H1 (cell line): ENCODE data around the gene FPGS. TPM values are rescaled to one million over a fixed set of nuclear protein-coding genes. Genes with fewer than 3 reads are reported as not detected.

Experiments used
- CTCF ChIA-PET: fragments of 300-600 bp; sonication (Branson Sonifier 250); formaldehyde crosslinking; loops from one replicate; lab custom pipeline; 2021; ENCODE audit not compliant: partially characterized antibody; lab: Charles Lee
- POLR2A ChIA-PET: fragments of 300-600 bp; sonication (Branson Sonifier 250); formaldehyde crosslinking; loops from one replicate; lab custom pipeline; 2021; ENCODE audit warnings: inconsistent platforms; ENCODE audit not compliant: partially characterized antibody; lab: Charles Lee
- DNase-seq, 2 experiments: peaks; one replicate each; pipeline versions ENCODE4 v3.0.0 to v3.0.0-alpha.2; 2010 to 2022; ENCODE audit warnings: low spot score in 2 of 2, low read depth in 1 of 2, mixed read lengths in 1 of 2
- FAIRE-seq: peaks from 2 replicates; lab custom pipeline; 2011; peaks lifted over from hg19 to GRCh38; lab: Jason Lieb, UNC
- H2AFZ ChIP-seq: 2 replicates; pipeline ENCODE4 v1.8.1; 2012; ENCODE audit warnings: low read length, inconsistent platforms
- H2AK5ac ChIP-seq: 2 replicates; pipeline ENCODE4 v1.6.1; 2013; ENCODE audit warnings: low read depth, low read length
- H2BK120ac ChIP-seq: replicated peaks from 2 replicates; pipeline ENCODE3; 2013; ENCODE audit warnings: low read depth, low read length, inconsistent platforms
- H2BK12ac ChIP-seq: 2 replicates; pipeline ENCODE4 v1.6.1; 2013; ENCODE audit warnings: low read depth, low read length
- H2BK15ac ChIP-seq: 2 replicates; pipeline ENCODE4 v1.6.1; 2013; ENCODE audit warnings: low read length
- H2BK20ac ChIP-seq: 2 replicates; pipeline ENCODE4 v1.6.1; 2013; ENCODE audit warnings: low read length
- H2BK5ac ChIP-seq: 2 replicates; pipeline ENCODE4 v1.6.1; 2013; ENCODE audit warnings: low read depth, low read length
- H3K14ac ChIP-seq: 2 replicates; pipeline ENCODE4 v1.6.1; 2013; ENCODE audit warnings: inconsistent platforms; ENCODE audit not compliant: insufficient read length
- H3K18ac ChIP-seq: 2 replicates; pipeline ENCODE4 v1.6.1; 2013; ENCODE audit warnings: low read length; ENCODE audit errors: extremely low read depth
- H3K23ac ChIP-seq: 2 replicates; pipeline ENCODE4 v1.6.1; 2013; ENCODE audit warnings: inconsistent platforms; ENCODE audit not compliant: insufficient read length
- H3K23me2 ChIP-seq: 2 replicates; pipeline ENCODE4 v1.6.1; 2013; ENCODE audit warnings: low read depth, low read length
- H3K27ac ChIP-seq: 2 replicates; pipeline ENCODE4 v1.6.1; 2011; ENCODE audit warnings: low read depth, low read length, inconsistent platforms
- H3K27me3 ChIP-seq, 4 experiments: replicated peaks in 1 of 4; 1 replicate in 1 of 4; 2 replicates in 3 of 4; pipeline versions ENCODE4 v1.6.1 to v1.8.1; 2011 to 2013; ENCODE audit warnings: low read length in 3 of 4, mild to moderate bottlenecking in 3 of 4, inconsistent platforms in 2 of 4, mixed read lengths in 2 of 4, moderate library complexity in 1 of 4; ENCODE audit not compliant: control insufficient read depth in 3 of 4, insufficient read depth in 3 of 4; ENCODE audit errors: extremely low read depth in 1 of 4
- H3K36me3 ChIP-seq, 4 experiments: 2 replicates each; pipeline versions ENCODE4 v1.6.1 to v1.8.1; 2011 to 2013; ENCODE audit warnings: mild to moderate bottlenecking in 4 of 4, low read length in 3 of 4, moderate library complexity in 2 of 4, control low read depth in 1 of 4, inconsistent platforms in 1 of 4; ENCODE audit not compliant: insufficient read depth in 4 of 4, control insufficient read depth in 2 of 4
- H3K4ac ChIP-seq: replicated peaks from 2 replicates; pipeline ENCODE3; 2013; ENCODE audit warnings: low read length, low read depth, mixed read lengths, inconsistent platforms; ENCODE audit not compliant: insufficient read length
- H3K4me1 ChIP-seq, 4 experiments: replicated peaks in 1 of 4; 1 replicate in 1 of 4; 2 replicates in 3 of 4; pipeline versions ENCODE4 v1.6.1 to v1.8.1; 2011 to 2013; ENCODE audit warnings: low read length in 3 of 4, inconsistent platforms in 2 of 4, mixed read lengths in 1 of 4; ENCODE audit not compliant: insufficient read depth in 4 of 4, control insufficient read depth in 3 of 4
- H3K4me2 ChIP-seq, 2 experiments: 2 replicates each; pipeline versions ENCODE4 v1.6.1 to v1.8.1; 2011 to 2013; ENCODE audit warnings: low read depth in 2 of 2, low read length in 2 of 2, control low read depth in 1 of 2, inconsistent platforms in 1 of 2, mild to moderate bottlenecking in 1 of 2; ENCODE audit not compliant: insufficient read depth in 1 of 2
- H3K4me3 ChIP-seq, 4 experiments: fragments of 200-600, 300-600 bp in 1 of 4; sonication (generic), shearing (Covaris generic), sonication (Bioruptor Twin) in 1 of 4; 2 replicates each; pipeline versions ENCODE4 v1.5.1 to v1.8.1; 2011 to 2016; ENCODE audit warnings: low read length in 4 of 4, low read depth in 3 of 4, control low read depth in 2 of 4, inconsistent platforms in 2 of 4, mild to moderate bottlenecking in 2 of 4, mixed read lengths in 1 of 4, moderate library complexity in 1 of 4; ENCODE audit not compliant: insufficient read depth in 2 of 4; ENCODE audit errors: extremely low read depth in 1 of 4
- H3K56ac ChIP-seq: replicated peaks from 2 replicates; pipeline ENCODE3; 2013; ENCODE audit warnings: low read depth, mild to moderate bottlenecking, mixed read lengths, low read length, inconsistent platforms; ENCODE audit not compliant: insufficient read length
- H3K79me1 ChIP-seq: 2 replicates; pipeline ENCODE4 v1.6.1; 2013; ENCODE audit warnings: low read depth, low read length, control low read depth
- H3K79me2 ChIP-seq, 2 experiments: 2 replicates each; pipeline versions ENCODE4 v1.6.1 to v1.8.1; 2012 to 2013; ENCODE audit warnings: low read length in 2 of 2, mild to moderate bottlenecking in 2 of 2, inconsistent platforms in 1 of 2; ENCODE audit not compliant: insufficient read depth in 2 of 2, control insufficient read depth in 1 of 2
- H3K9ac ChIP-seq, 4 experiments: replicated peaks in 1 of 4; 1 replicate in 1 of 4; 2 replicates in 3 of 4; pipeline versions ENCODE4 v1.6.1 to v1.8.1; 2011 to 2013; ENCODE audit warnings: low read depth in 3 of 4, low read length in 3 of 4, control low read depth in 2 of 4, mild to moderate bottlenecking in 2 of 4, moderate library complexity in 2 of 4, inconsistent platforms in 1 of 4; ENCODE audit errors: extremely low read depth in 1 of 4
- H3K9me3 ChIP-seq, 2 experiments: 2 replicates each; pipeline versions ENCODE4 v1.6.1 to v1.8.1; 2012 to 2013; ENCODE audit warnings: mild to moderate bottlenecking in 2 of 2, moderate library complexity in 2 of 2, control low read depth in 1 of 2, inconsistent platforms in 1 of 2, low read depth in 1 of 2, low read length in 1 of 2, mixed read lengths in 1 of 2; ENCODE audit not compliant: insufficient read depth in 2 of 2
- H4K20me1 ChIP-seq, 2 experiments: replicated peaks in 1 of 2; 2 replicates each; pipeline versions ENCODE3 to v1.8.1; 2011 to 2013; ENCODE audit warnings: inconsistent platforms in 2 of 2, low read length in 2 of 2, mild to moderate bottlenecking in 1 of 2; ENCODE audit not compliant: insufficient read depth in 2 of 2, control insufficient read depth in 1 of 2
- H4K5ac ChIP-seq: 2 replicates; pipeline ENCODE4 v1.6.1; 2013; ENCODE audit warnings: low read length, low read depth, mixed read lengths, inconsistent platforms; ENCODE audit not compliant: insufficient read length
- H4K8ac ChIP-seq: 2 replicates; pipeline ENCODE4 v1.8.0; 2013; ENCODE audit warnings: mild to moderate bottlenecking, moderate library complexity, low read length, inconsistent platforms; ENCODE audit not compliant: insufficient read depth; ENCODE audit errors: extremely low read depth
- H4K91ac ChIP-seq: replicated peaks from 2 replicates; pipeline ENCODE3; 2013; ENCODE audit warnings: low read length, mixed read lengths, inconsistent platforms; ENCODE audit not compliant: insufficient read length
- BACH1 ChIP-seq: IDR thresholded peaks from 2 replicates; pipeline ENCODE4 v1.6.1; 2012; ENCODE audit warnings: low read length, improper control_type of control experiment
- BCL11A ChIP-seq, 2 experiments: IDR thresholded peaks; one replicate each; pipeline ENCODE4 v1.6.1; 2011; ENCODE audit warnings: low read depth in 2 of 2, low read length in 2 of 2, mild to moderate bottlenecking in 2 of 2
- CBX8 ChIP-seq: fragments of 300-800, 300-1000 bp; sonication (generic); IDR thresholded peaks from 2 replicates; pipeline ENCODE4 v1.7.1; 2016; ENCODE audit warnings: low read depth, low read length, borderline replicate concordance
- GTF2F1 ChIP-seq: IDR thresholded peaks from 2 replicates; pipeline ENCODE4 v1.6.1; 2012; ENCODE audit warnings: low read depth, low read length, improper control_type of control experiment, borderline replicate concordance
- HDAC6 ChIP-seq: IDR thresholded peaks from one replicate; pipeline ENCODE4 v1.7.1; 2012; ENCODE audit warnings: low read depth, mild to moderate bottlenecking, inconsistent platforms, low read length, moderate library complexity
- NANOG ChIP-seq: IDR thresholded peaks from 2 replicates; pipeline ENCODE4 v1.6.1; 2011; ENCODE audit warnings: low read length, low read depth, mild to moderate bottlenecking, inconsistent platforms; ENCODE audit not compliant: insufficient read depth, poor library complexity, severe bottlenecking
- NRF1 ChIP-seq: IDR thresholded peaks from 2 replicates; pipeline ENCODE4 v1.6.1; 2011; ENCODE audit warnings: mild to moderate bottlenecking, low read depth, low read length, improper control_type of control experiment
- SAP30 ChIP-seq: fragments of 300-600 bp; sonication (generic); IDR thresholded peaks from 2 replicates; pipeline ENCODE4 v1.7.1; 2012; ENCODE audit warnings: low read length, moderate library complexity, mild to moderate bottlenecking, inconsistent platforms; ENCODE audit not compliant: insufficient read depth, insufficient replicate concordance
- TAF7 ChIP-seq: optimal IDR thresholded peaks from 2 replicates; pipeline ENCODE3; 2011; ENCODE audit warnings: low read depth, mild to moderate bottlenecking, inconsistent platforms, low read length, moderate library complexity, borderline replicate concordance
- YY1 ChIP-seq: IDR thresholded peaks from 2 replicates; pipeline ENCODE4 v1.6.1; 2011; ENCODE audit warnings: low read depth, mild to moderate bottlenecking, low read length
- WGBS, 2 experiments: shearing (Covaris generic) in 1 of 2; methylation state at CpG; one replicate each; pipeline versions ENCODE4 v1.1.6 to v1.1.7; 2013 to 2015; ENCODE audit warnings: low lambda C conversion rate in 2 of 2, mixed read lengths in 2 of 2, inconsistent platforms in 1 of 2, low coverage in 1 of 2, missing lambda C conversion rate in 1 of 2; ENCODE audit not compliant: insufficient replicate concordance in 2 of 2, insufficient coverage in 1 of 2, insufficient read length in 1 of 2; ENCODE audit errors: extremely low coverage in 1 of 2, missing lambda C conversion rate in 1 of 2; 5-methylcytosine and 5-hydroxymethylcytosine counted together
- polyA plus RNA-seq, 7 experiments: library from polyadenylated mRNA; depleted of rRNA in 3 of 7; stranded (reverse) in 5 of 7; unstranded in 2 of 7; fragments of >200 nt in 5 of 7; fragments of 200-250 nt in 2 of 7; gene quantifications; 1 replicate in 5 of 7; 2 replicates in 1 of 7; 4 replicates in 1 of 7; pipeline versions ENCODE4 v1.2.1 to v1.2.3, GENCODE V29; 2011 to 2013; ENCODE audit warnings: missing spikeins in 2 of 7, mixed read lengths in 2 of 7
- total RNA-seq: library from RNA; stranded (reverse); fragmentation: NEBNext Ultra II Directional; extraction: Animal tissue kit (Norgen Biotek cat#: 25700); gene quantifications from 2 replicates; pipeline ENCODE4 v1.2.1, GENCODE V29; 2021
- TF ChIP-seq, protein P1 (sequence below): IDR thresholded peaks from 2 replicates; pipeline ENCODE4 v1.6.1; 2012; ENCODE audit warnings: inconsistent platforms

FPGS gene
- total and polyA plus RNA-seq, 2 of the 8 experiments (the other 6 are each of a cell fraction or from before 2014, with no cell fraction given), result 62.4 to 83.0 TPM

DNA sequence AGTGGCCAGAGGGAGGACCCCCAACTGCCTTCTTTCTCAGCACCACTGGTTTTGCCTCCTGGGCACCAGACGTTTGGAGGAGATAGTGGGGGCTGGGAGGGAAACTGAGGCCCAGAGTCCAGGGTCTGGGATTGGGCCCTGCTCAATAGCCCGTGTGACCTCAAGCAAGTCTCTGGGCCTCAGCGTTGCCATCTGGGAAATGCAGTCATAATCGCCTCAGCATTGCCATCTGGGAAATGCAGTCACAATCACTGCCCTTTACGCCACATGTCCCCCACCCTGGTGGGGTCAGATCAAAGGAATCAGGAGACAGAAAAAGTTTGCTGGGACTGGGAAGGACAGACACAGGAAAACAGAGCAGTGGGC lies 25.8 kb upstream of the FPGS start:
- H2BK120ac ChIP-seq, result no peak overlapping the region
- no peak overlapping the region for H3K4me2 ChIP-seq
- no peak overlapping the region for H2BK5ac ChIP-seq
- 82% methylated on average over 5 of the region's 5 CpGs; no CpG with 5 or more reads in 1 of the 2 experiments for WGBS, 2 experiments
- no peaks in the 10 kb centered on the region for H3K79me2 ChIP-seq
- no peaks in the 10 kb centered on the region for H3K23me2 ChIP-seq
- DNase-seq, result no peak
- H2AK5ac ChIP-seq, result no peak overlapping the region; the same call in 1 of the 2 replicates
- H4K8ac ChIP-seq, result no peak overlapping the region
- POLR2A ChIA-PET, result interaction anchor here (1.3 kb wide), 1 partner anchor 10 kb away, joined by 3 read pairs; no protein-coding TSS in a partner anchor
- H3K4me1 ChIP-seq, result peaks cover under 1 to 20% (median 14%) of the 10 kb centered on the region in 4 experiments
- H3K27me3 ChIP-seq, result no peaks in the 10 kb centered on the region
- no peak overlapping the region; a peak in 1 of 7 replicates for H3K9ac ChIP-seq
- no peaks in the 10 kb centered on the region for H3K79me1 ChIP-seq
- H4K5ac ChIP-seq, result no peak overlapping the region
- H2BK12ac ChIP-seq, result 0 out of 2 replicates have a peak overlapping the region, but pooled peaks have one; percentile 14
- H3K4me3 ChIP-seq, result no peak overlapping the region; a peak in 1 of 8 replicates
- no peak for TF ChIP-seq NANOG
- no peak for TF ChIP-seq NRF1
- TF ChIP-seq HDAC6, result no peak
- no peak for TF ChIP-seq TAF7
- TF ChIP-seq SAP30, result no peak
- TF ChIP-seq, protein P1, sequence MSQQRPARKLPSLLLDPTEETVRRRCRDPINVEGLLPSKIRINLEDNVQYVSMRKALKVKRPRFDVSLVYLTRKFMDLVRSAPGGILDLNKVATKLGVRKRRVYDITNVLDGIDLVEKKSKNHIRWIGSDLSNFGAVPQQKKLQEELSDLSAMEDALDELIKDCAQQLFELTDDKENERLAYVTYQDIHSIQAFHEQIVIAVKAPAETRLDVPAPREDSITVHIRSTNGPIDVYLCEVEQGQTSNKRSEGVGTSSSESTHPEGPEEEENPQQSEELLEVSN, result no peak
- no peak for TF ChIP-seq YY1
- TF ChIP-seq CBX8, result no peak
- no peak for TF ChIP-seq BACH1
- TF ChIP-seq GTF2F1, result no peak
- TF ChIP-seq BCL11A (IDR thresholded peaks at IDR 0.05; ENCODE audit: low read depth in 2 of 2, low read length in 2 of 2), result no peak
- TF ChIP-seq, all 59 proteins: peak for 0
- H2AFZ ChIP-seq, result no peak overlapping the region
- H3K14ac ChIP-seq, result no peak overlapping the region
- no peaks in the 10 kb centered on the region for H4K20me1 ChIP-seq
- no peak overlapping the region; the same call in 1 of the 2 replicates for H2BK15ac ChIP-seq
- H3K23ac ChIP-seq, result no peak overlapping the region
- H2BK20ac ChIP-seq, result no peak overlapping the region
- no peaks in the 10 kb centered on the region for H3K36me3 ChIP-seq
- peak overlapping the region; percentile 1 for H4K91ac ChIP-seq
- H3K4ac ChIP-seq, result no peak overlapping the region
- H3K56ac ChIP-seq, result no peak overlapping the region
- no peak for FAIRE-seq
- CTCF ChIA-PET, result interaction anchor here (0.9 to 2.7 kb wide), 4 partner anchors 7 to 106 kb away, joined by 3 to 12 read pairs (median 4); no protein-coding TSS in a partner anchor
- H3K9me3 ChIP-seq, result no peaks in the 10 kb centered on the region
- H3K27ac ChIP-seq, result no peak overlapping the region
- 0 out of 2 replicates have a peak overlapping the region, but pooled peaks have one; percentile 28 for H3K18ac ChIP-seq
